ENCODE measurements around the gene BLZF1. TPM values are rescaled to one million over a fixed set of nuclear protein-coding genes. Genes with fewer than 3 reads are reported as not detected.

BLZF1 gene
- total RNA-seq, 1 experiment from 2014 or later = 14.3 TPM

GRCh38 chr1:169368406-169368769 lies 393 bp downstream of the BLZF1 start:
- no peak overlapping the region for H4K91ac ChIP-seq (ENCODE audit: insufficient read length, low read depth, low read length)
- H3K9ac ChIP-seq (ENCODE audit: extremely low read depth, insufficient read length, low read length) = peak overlapping the region; percentile 39
- H3K23ac ChIP-seq (ENCODE audit: insufficient read length, low read depth, low read length) = no peak overlapping the region
- no peaks in the 10 kb centered on the region for H3K27me3 ChIP-seq (ENCODE audit: insufficient read depth, low read length)
- H4K5ac ChIP-seq (ENCODE audit: insufficient read length, low read depth, low read length) = no peak overlapping the region
- H3K23me2 ChIP-seq (ENCODE audit: insufficient read length, low read depth, low read length, poor library complexity, severe bottlenecking) = no peaks in the 10 kb centered on the region
- no peaks in the 10 kb centered on the region for H3K9me3 ChIP-seq (ENCODE audit: control insufficient read depth, low read depth, low read length)
- H3T11ph ChIP-seq (ENCODE audit: low read length) = no peak overlapping the region
- H2BK120ac ChIP-seq (ENCODE audit: low read depth, low read length, poor library complexity, severe bottlenecking) = no peak overlapping the region
- H2BK12ac ChIP-seq (ENCODE audit: insufficient read length, low read depth, low read length) = no peak overlapping the region
- Mint-ChIP-seq H3K36me3 (ENCODE audit: insufficient read depth in 1 of 3, low read depth in 3 of 3) (peaks cover 0 to 6% (median 0%) of the 10 kb centered on the region in 3 experiments; a peak in 5 of 7 replicates), H3K9me3 (peaks cover 0 to 4% of the 10 kb centered on the region in 2 experiments; a peak in 2 of 5 replicates), H3K27me3 (ENCODE audit: low read depth) (no peaks in the 10 kb centered on the region), H3K4me3 (no peak overlapping the region), H3K27ac (no peak overlapping the region), H3K4me1 (peaks cover 2 to 3% of the 10 kb centered on the region in 2 experiments; a peak in 1 of 4 replicates)
- DNase-seq = peak; percentile 27
- H3K56ac ChIP-seq (ENCODE audit: insufficient read length, low read depth, low read length) = no peak overlapping the region
- no peak overlapping the region for H2BK20ac ChIP-seq (ENCODE audit: low read depth, low read length, poor library complexity, severe bottlenecking)
- no peak for TF ChIP-seq CTCF (conservative IDR thresholded peaks at IDR 0.05)
- no peak overlapping the region for H2BK5ac ChIP-seq (ENCODE audit: insufficient read length, low read length)
- no peak overlapping the region for H3K27ac ChIP-seq (ENCODE audit: insufficient read length, low read depth, low read length)
- no peak overlapping the region for H4K8ac ChIP-seq (replicated peaks; ENCODE audit: insufficient read length, low read depth, low read length)
- H3K18ac ChIP-seq (ENCODE audit: insufficient read length, low read depth, low read length) = no peak overlapping the region
- H3K4ac ChIP-seq (ENCODE audit: low read depth, low read length) = no peak overlapping the region
- H3K4me2 ChIP-seq (ENCODE audit: insufficient read depth, insufficient read length, low read length) = peak overlapping the region; percentile 70
- no peak overlapping the region for H2AK5ac ChIP-seq (ENCODE audit: insufficient read length, low read length)
- no peak overlapping the region for H2AFZ ChIP-seq (ENCODE audit: low read length)
- H2BK15ac ChIP-seq (ENCODE audit: low read depth, low read length) = no peak overlapping the region
- H3K79me1 ChIP-seq (ENCODE audit: insufficient read depth, low read depth, low read length, poor library complexity, severe bottlenecking) = no peaks in the 10 kb centered on the region
- no peaks in the 10 kb centered on the region for H3K79me2 ChIP-seq (ENCODE audit: insufficient read depth, low read length)
- H3K14ac ChIP-seq (ENCODE audit: insufficient read depth, low read length) = no peak overlapping the region
- no CpG with 5 or more reads among the region's 16 CpGs for WGBS (ENCODE audit: extremely low coverage, insufficient read length, low lambda C conversion rate)
- H3K4me1 ChIP-seq (ENCODE audit: insufficient read depth, low read length) = no peaks in the 10 kb centered on the region
- H4K20me1 ChIP-seq (ENCODE audit: control insufficient read depth, insufficient read depth, insufficient read length) = no peaks in the 10 kb centered on the region
